Tibial artery (tissue), 4 donors: ENCODE data around the gene ABHD14A.

Experiments used
- DNase-seq, 2 donors: peaks; one replicate each; pipeline ENCODE4 v3.0.0-alpha.2; 2019
- H3K27ac ChIP-seq, 2 donors: fragments of 200-600 bp; sonication (generic) in 1 of 2; 1 replicate in 1 of 2; 2 replicates in 1 of 2; pipeline ENCODE4 v1.5.1; 2018 to 2019; ENCODE audit warnings: mild to moderate bottlenecking in 1 of 2
- H3K27me3 ChIP-seq, 2 donors: fragments of 200-600 bp; sonication (generic) in 1 of 2; one replicate each; pipeline versions ENCODE4 v1.5.1 to v1.6.0; 2016 to 2019
- H3K36me3 ChIP-seq, 3 donors: fragments of 200-600 bp; sonication (generic) in 2 of 3; one replicate each; pipeline ENCODE4 v1.5.1; 2016 to 2019; ENCODE audit warnings: mild to moderate bottlenecking in 2 of 3
- H3K4me1 ChIP-seq, 4 donors: fragments of 200-600 bp; sonication (generic) in 2 of 4; 1 replicate in 3 of 4; 2 replicates in 1 of 4; pipeline ENCODE4 v1.5.1; 2016 to 2019
- H3K4me3 ChIP-seq, 2 donors: fragments of 200-600 bp; sonication (generic) in 1 of 2; 1 replicate in 1 of 2; 2 replicates in 1 of 2; pipeline ENCODE4 v1.5.1; 2018 to 2019; ENCODE audit warnings: mild to moderate bottlenecking in 2 of 2
- H3K9me3 ChIP-seq, 3 donors: fragments of 200-600 bp; sonication (generic) in 1 of 3; one replicate each; pipeline ENCODE4 v1.5.1; 2016 to 2019
- intact Hi-C: fragments of 100-400 bp; cut with DNase I; formaldehyde crosslinking; loops from one replicate; pipeline ENCODE4 v1.15.0; 2023; ENCODE audit warnings: low total_unique reads
- TF ChIP-seq, protein P1 (sequence below), 2 experiments: fragments of 200-600 bp in 1 of 2; fragments of 450-650 bp in 1 of 2; IDR thresholded peaks; one replicate each; pipeline ENCODE4 v1.5.1; 2017 to 2019; ENCODE audit warnings: antibody characterized with exemption in 2 of 2, mild to moderate bottlenecking in 1 of 2, moderate library complexity in 1 of 2

Gene ABHD14A

DNA sequence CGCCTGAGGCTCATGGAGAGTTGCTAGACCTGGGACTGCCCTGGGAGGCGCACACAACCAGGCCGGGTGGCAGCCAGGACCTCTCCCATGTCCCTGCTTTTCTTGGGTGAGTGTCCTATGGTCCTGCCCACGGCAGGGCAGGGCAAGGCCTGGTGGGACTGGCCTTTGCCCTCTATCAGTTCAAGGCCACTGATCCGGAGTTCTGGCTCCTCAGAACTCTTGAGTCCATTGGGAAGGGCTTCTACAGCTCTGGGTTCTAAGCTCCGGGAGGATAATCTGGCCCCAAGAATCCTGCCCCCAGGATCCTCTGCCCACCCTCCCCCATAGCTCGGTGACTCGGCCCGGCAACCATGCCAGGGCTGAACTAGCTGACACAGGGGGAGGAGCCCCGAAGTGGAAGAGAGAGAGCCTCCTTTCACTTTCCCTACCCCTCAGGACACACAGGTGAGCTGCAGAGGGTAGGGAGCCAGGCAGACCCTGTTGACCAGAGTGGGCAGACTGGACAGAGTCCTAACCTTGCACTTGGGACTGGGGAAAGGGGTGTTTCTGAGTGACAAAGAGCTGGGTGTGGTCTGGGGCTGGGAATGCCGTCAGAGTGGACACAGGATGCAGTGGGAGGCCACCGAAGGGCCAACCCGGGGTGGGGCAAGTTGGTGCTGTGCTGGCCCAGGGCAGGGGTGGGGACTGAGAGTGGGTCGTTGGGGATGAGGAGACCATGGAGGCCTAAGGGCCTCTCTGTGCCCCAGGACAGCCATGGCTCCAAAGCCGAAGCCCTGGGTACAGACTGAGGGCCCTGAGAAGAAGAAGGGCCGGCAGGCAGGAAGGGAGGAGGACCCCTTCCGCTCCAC, 32.0 kb upstream of the ABHD14A start:
- Histone ChIP-seq H3K4me1 (peaks cover 0 to 33% (median 29%) of the 10 kb centered on the region in 4 donors), H3K4me3 (peak overlapping the region; percentile 72 to 78), H3K9me3 (no peaks in the 10 kb centered on the region), H3K27ac (peak overlapping the region; percentile 88 to 97), H3K36me3 (peaks cover 2 to 41% (median 4%) of the 10 kb centered on the region in 3 donors), H3K27me3 (no peaks in the 10 kb centered on the region)
- TF ChIP-seq, protein P1, sequence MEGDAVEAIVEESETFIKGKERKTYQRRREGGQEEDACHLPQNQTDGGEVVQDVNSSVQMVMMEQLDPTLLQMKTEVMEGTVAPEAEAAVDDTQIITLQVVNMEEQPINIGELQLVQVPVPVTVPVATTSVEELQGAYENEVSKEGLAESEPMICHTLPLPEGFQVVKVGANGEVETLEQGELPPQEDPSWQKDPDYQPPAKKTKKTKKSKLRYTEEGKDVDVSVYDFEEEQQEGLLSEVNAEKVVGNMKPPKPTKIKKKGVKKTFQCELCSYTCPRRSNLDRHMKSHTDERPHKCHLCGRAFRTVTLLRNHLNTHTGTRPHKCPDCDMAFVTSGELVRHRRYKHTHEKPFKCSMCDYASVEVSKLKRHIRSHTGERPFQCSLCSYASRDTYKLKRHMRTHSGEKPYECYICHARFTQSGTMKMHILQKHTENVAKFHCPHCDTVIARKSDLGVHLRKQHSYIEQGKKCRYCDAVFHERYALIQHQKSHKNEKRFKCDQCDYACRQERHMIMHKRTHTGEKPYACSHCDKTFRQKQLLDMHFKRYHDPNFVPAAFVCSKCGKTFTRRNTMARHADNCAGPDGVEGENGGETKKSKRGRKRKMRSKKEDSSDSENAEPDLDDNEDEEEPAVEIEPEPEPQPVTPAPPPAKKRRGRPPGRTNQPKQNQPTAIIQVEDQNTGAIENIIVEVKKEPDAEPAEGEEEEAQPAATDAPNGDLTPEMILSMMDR (IDR thresholded peaks at IDR 0.05), result no peak
- intact Hi-C loops, result loop anchor here (5.0 kb wide), 3 partner anchors 39 to 199 kb away; partner anchors contain the start of genes ACY1 and DUSP7
- peak; percentile 49 to 78 for DNase-seq

DNA sequence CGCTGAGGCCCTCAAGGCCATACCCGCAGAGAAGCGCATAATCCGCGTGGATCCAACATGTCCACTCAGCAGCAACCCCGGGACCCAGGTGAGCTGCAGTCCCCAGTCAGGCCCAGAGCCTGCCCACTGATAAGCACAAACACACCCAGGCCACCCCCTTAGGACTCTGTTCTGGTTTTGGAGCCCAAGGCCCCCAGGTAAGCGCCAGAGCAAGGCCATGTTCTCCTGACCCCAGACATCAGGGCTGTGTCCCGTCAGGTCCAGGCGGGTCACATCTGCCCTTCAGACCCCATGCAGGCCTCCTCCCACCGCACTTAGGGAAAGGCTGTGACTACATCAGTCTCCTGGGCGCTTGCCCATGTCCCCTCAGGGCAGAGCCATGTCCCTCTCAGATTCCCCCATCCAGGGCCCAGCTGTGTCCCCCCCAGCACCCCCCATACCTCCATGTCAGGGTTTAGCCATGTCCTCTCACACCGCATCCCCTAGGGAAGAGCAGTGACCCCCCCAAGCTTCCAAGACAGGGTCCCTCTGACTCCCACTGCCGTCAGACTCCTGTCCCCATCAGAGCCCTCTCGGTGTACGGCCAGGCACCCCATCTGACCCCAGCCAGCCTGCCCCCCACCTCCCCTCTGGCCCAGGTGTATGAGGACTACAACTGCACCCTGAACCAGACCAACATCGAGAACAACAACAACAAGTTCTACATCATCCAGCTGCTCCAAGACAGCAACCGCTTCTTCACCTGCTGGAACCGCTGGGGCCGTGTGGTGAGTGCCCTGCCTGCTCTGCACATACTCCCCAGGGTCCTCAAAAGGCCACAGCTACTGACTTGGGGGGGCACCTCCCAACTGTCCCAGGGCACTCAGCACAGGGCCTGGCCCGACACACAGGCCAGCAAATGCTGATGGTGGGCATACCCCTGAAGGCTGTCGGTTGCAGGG, 31.1 kb upstream of the ABHD14A start:
- Histone ChIP-seq H3K4me3 (peak overlapping the region in 1 of 2 donors; percentile 72), H3K27ac (peak overlapping the region; percentile 88 to 97), H3K4me1 (peaks cover 0 to 33% (median 29%) of the 10 kb centered on the region in 4 donors), H3K9me3 (no peaks in the 10 kb centered on the region), H3K36me3 (peaks cover 0 to 42% (median 0%) of the 10 kb centered on the region in 3 donors), H3K27me3 (no peaks in the 10 kb centered on the region)
- DNase-seq, result peak in 1 of 2 donors; percentile 69
- intact Hi-C loops, result loop anchor here (5.0 kb wide), 3 partner anchors 39 to 199 kb away; partner anchors contain the start of genes ACY1 and DUSP7
- TF ChIP-seq, protein P1 (IDR thresholded peaks at IDR 0.05), result no peak

DNA sequence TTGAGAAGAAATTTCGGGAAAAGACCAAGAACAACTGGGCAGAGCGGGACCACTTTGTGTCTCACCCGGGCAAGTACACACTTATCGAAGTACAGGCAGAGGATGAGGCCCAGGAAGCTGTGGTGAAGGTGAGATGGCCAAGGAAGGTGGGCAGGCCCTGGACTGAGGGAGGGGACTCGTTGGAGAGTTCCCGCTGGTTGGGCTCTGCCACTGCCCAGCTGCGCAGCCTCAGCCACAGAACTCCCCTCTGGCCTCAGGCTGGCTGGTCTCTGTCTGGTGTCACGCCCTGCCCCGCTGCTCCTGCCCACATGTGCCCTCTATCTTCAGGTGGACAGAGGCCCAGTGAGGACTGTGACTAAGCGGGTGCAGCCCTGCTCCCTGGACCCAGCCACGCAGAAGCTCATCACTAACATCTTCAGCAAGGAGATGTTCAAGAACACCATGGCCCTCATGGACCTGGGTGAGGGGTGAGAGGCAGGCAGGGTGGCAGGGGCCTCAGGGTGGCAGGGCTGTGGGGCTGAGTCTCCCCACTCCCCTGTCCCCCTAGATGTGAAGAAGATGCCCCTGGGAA, 30.3 kb upstream of the ABHD14A start:
- Histone ChIP-seq H3K4me1 (peaks cover 0 to 33% (median 29%) of the 10 kb centered on the region in 4 donors), H3K27me3 (no peaks in the 10 kb centered on the region), H3K9me3 (no peaks in the 10 kb centered on the region), H3K36me3 (peaks cover 0 to 50% (median 0%) of the 10 kb centered on the region in 3 donors), H3K4me3 (no peak overlapping the region), H3K27ac (no peak overlapping the region)
- peak in 1 of 2 donors; percentile 62 for DNase-seq
- TF ChIP-seq, protein P1 (IDR thresholded peaks at IDR 0.05), result no peak
- intact Hi-C loops, result loop anchor here (5.0 kb wide), 3 partner anchors 38 to 198 kb away; partner anchors contain the start of genes ACY1 and DUSP7

DNA sequence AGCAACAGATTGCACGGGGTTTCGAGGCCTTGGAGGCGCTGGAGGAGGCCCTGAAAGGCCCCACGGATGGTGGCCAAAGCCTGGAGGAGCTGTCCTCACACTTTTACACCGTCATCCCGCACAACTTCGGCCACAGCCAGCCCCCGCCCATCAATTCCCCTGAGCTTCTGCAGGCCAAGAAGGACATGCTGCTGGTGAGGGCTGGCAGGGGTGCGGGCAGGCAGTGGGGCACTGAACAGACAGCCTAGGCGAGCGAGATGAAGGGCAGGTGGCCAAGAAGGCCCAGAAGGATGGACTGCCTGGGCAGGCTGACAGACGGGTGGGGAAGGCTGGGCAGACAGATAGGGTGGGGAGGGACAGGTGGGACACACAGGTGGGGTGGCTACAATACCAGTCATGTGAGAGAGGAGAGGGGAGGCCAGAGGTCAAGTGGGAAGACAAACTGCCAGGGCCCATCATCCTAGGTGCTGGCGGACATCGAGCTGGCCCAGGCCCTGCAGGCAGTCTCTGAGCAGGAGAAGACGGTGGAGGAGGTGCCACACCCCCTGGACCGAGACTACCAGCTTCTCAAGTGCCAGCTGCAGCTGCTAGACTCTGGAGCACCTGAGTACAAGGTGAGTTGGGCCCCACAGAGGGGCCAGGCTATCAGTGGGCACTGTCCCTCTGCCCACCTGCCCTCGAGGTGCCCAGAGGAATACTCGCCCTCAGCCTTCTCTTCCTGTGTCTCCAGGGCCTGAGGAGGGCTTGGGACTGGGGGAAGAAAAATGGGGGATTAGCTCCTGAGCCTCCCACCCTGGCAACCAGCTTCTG, 29.6 kb upstream of the ABHD14A start:
- intact Hi-C loops, result no loop called here
- Histone ChIP-seq H3K27me3 (no peaks in the 10 kb centered on the region), H3K4me1 (peaks cover 0 to 28% (median 24%) of the 10 kb centered on the region in 4 donors), H3K27ac (no peak overlapping the region), H3K4me3 (no peak overlapping the region), H3K36me3 (peaks cover 0 to 50% (median 0%) of the 10 kb centered on the region in 3 donors), H3K9me3 (no peaks in the 10 kb centered on the region)
- peak in 1 of 2 donors; percentile 62 for DNase-seq
- TF ChIP-seq, protein P1 (IDR thresholded peaks at IDR 0.05), result no peak
